ENCODE measurements around the gene RASD2.

The RASD2 gene

GRCh38 chr22:35592418-35592967 lies 51.9 kb downstream of the RASD2 start:
- ATAC-seq (no peak), DNase-seq (no peak)
- peaks cover 9% of the 10 kb centered on the region for H3K27me3 Mint-ChIP-seq
- H3K4me1 Mint-ChIP-seq, result no peaks in the 10 kb centered on the region
- no peaks in the 10 kb centered on the region for H3K9me3 Mint-ChIP-seq
- H3K27ac Mint-ChIP-seq, result no peak overlapping the region
- no peak overlapping the region for H3K4me3 Mint-ChIP-seq

- H3K9me3 Mint-ChIP-seq, result no peaks in the 10 kb centered on the region
- H3K27ac Mint-ChIP-seq, result no peak overlapping the region
Observed at GRCh38 chr22:35593071-35593890, 52.6 kb downstream of the RASD2 start.

GRCh38 chr22:35593891-35594470 lies 53.4 kb downstream of the RASD2 start:
- Mint-ChIP-seq H3K27ac (no peak overlapping the region), H3K9me3 (no peaks in the 10 kb centered on the region), H3K4me1 (no peaks in the 10 kb centered on the region), H3K27me3 (peaks cover 9% of the 10 kb centered on the region), H3K4me3 (no peak overlapping the region)
- DNase-seq, result no peak
- ATAC-seq, result no peak

More at GRCh38 chr22:35593071-35593890, 52.6 kb downstream of the RASD2 start:
- H3K4me3 Mint-ChIP-seq, result no peak overlapping the region
- ATAC-seq, result no peak
- no peaks in the 10 kb centered on the region for H3K4me1 Mint-ChIP-seq
- peaks cover 9% of the 10 kb centered on the region for H3K27me3 Mint-ChIP-seq
- no peak for DNase-seq

- peaks cover 9% of the 10 kb centered on the region for H3K27me3 Mint-ChIP-seq
- H3K4me1 Mint-ChIP-seq, result no peaks in the 10 kb centered on the region
- no peak for DNase-seq
- no peaks in the 10 kb centered on the region for H3K9me3 Mint-ChIP-seq
- H3K4me3 Mint-ChIP-seq, result no peak overlapping the region
- no peak overlapping the region for H3K27ac Mint-ChIP-seq
- ATAC-seq, result no peak
Observed at GRCh38 chr22:35594686-35595085, 54.1 kb downstream of the RASD2 start.

- H3K9me3 Mint-ChIP-seq, result no peaks in the 10 kb centered on the region
- no peak for ATAC-seq
Observed at GRCh38 chr22:35596821-35597220, 56.2 kb downstream of the RASD2 start.

GRCh38 chr22:35597692-35598395 lies 57.2 kb downstream of the RASD2 start:
- H3K4me1 Mint-ChIP-seq, result no peaks in the 10 kb centered on the region
- no peak overlapping the region for H3K4me3 Mint-ChIP-seq
- H3K27ac Mint-ChIP-seq, result no peak overlapping the region
- DNase-seq (no peak), ATAC-seq (no peak)
- H3K9me3 Mint-ChIP-seq, result no peaks in the 10 kb centered on the region
- peaks cover 2% of the 10 kb centered on the region for H3K27me3 Mint-ChIP-seq

More at GRCh38 chr22:35596821-35597220, 56.2 kb downstream of the RASD2 start:
- DNase-seq, result no peak
- Mint-ChIP-seq H3K27me3 (peaks cover 9% of the 10 kb centered on the region), H3K27ac (no peak overlapping the region), H3K4me1 (no peaks in the 10 kb centered on the region), H3K4me3 (no peak overlapping the region)

- no peak overlapping the region for H3K4me3 Mint-ChIP-seq
- ATAC-seq, result no peak
- no peak overlapping the region for H3K27ac Mint-ChIP-seq
- H3K9me3 Mint-ChIP-seq, result no peaks in the 10 kb centered on the region
- no peaks in the 10 kb centered on the region for H3K4me1 Mint-ChIP-seq
- DNase-seq, result no peak
- H3K27me3 Mint-ChIP-seq, result no peaks in the 10 kb centered on the region
Observed at GRCh38 chr22:35598396-35598710, 57.7 kb downstream of the RASD2 start.

GRCh38 chr22:35599364-35599763 lies 58.7 kb downstream of the RASD2 start:
- Mint-ChIP-seq H3K4me1 (no peaks in the 10 kb centered on the region), H3K27me3 (no peaks in the 10 kb centered on the region), H3K4me3 (no peak overlapping the region), H3K9me3 (no peaks in the 10 kb centered on the region), H3K27ac (no peak overlapping the region)
- no peak for DNase-seq
- ATAC-seq, result no peak

- no peak for ATAC-seq
- no peak overlapping the region for H3K27ac Mint-ChIP-seq
- no peak overlapping the region for H3K4me3 Mint-ChIP-seq
- H3K9me3 Mint-ChIP-seq, result no peaks in the 10 kb centered on the region
- DNase-seq, result no peak
- H3K4me1 Mint-ChIP-seq, result no peaks in the 10 kb centered on the region
- H3K27me3 Mint-ChIP-seq, result no peaks in the 10 kb centered on the region
Observed at GRCh38 chr22:35600476-35600875, 59.8 kb downstream of the RASD2 start.

- DNase-seq (no peak), ATAC-seq (no peak)
- Mint-ChIP-seq H3K4me3 (no peak overlapping the region), H3K27ac (no peak overlapping the region), H3K27me3 (peaks cover 1% of the 10 kb centered on the region), H3K9me3 (no peaks in the 10 kb centered on the region), H3K4me1 (no peaks in the 10 kb centered on the region)
Observed at GRCh38 chr22:35601013-35601580, 60.5 kb downstream of the RASD2 start.

GRCh38 chr22:35601743-35602615 lies 61.3 kb downstream of the RASD2 start:
- Mint-ChIP-seq H3K9me3 (no peaks in the 10 kb centered on the region), H3K27ac (no peak overlapping the region), H3K27me3 (peaks cover 10% of the 10 kb centered on the region), H3K4me3 (no peak overlapping the region), H3K4me1 (no peaks in the 10 kb centered on the region)
- ATAC-seq (peak; percentile 57), DNase-seq (peak in 1 of 2 donors; percentile 7)
